K562 (cell line): ENCODE results near the gene SEC22C. TPM values are rescaled to one million over a fixed set of nuclear protein-coding genes. Genes with fewer than 3 reads are reported as not detected.

Experiments
- ATAC-seq: fragments of 200-7000 bp; cut with Tn5 transposase; 3 replicates; pipeline ENCODE4 v1.9.1; 2020; ENCODE audit warnings: moderate library complexity
- BruUV-seq: library from RNA; stranded (reverse); fragments of 400-500 nt; replicated peaks from 2 replicates; lab custom pipeline; 2021; lab: Mats Ljungman, UMichigan
- CTCF ChIA-PET: fragments of 300-600 bp; formaldehyde crosslinking; extraction: SDS; loops from one replicate; lab custom pipeline; 2021; ENCODE audit warnings: low intra/inter-chr PET ratio; lab: Yijun Ruan, JAX
- POLR2A ChIA-PET: fragments of 300-600, 350-650 bp; sonication (Branson Sonifier 250); formaldehyde crosslinking; extraction: SDS; loops from one replicate; lab custom pipeline; 2021; ENCODE audit warnings: antibody characterized with exemption, inconsistent platforms; lab: Yijun Ruan, JAX
- DNase-seq, 4 experiments: peaks; one replicate each; pipeline versions ENCODE4 v3.0.0 to v3.0.0-alpha.2; 2011 to 2018; ENCODE audit warnings: low spot score in 3 of 4, mixed read lengths in 3 of 4; ENCODE audit errors: extremely low read depth in 1 of 4
- FAIRE-seq: peaks from 2 replicates; lab custom pipeline; 2011; peaks lifted over from hg19 to GRCh38; lab: Jason Lieb, UNC
- H2AFZ ChIP-seq: 2 replicates; pipeline ENCODE4 v1.6.0; 2011; ENCODE audit warnings: low read depth, low read length, control low read depth, inconsistent platforms
- H3K27ac ChIP-seq: fragments of 200-600 bp; 3 replicates; pipeline ENCODE4 v1.8.0; 2011; ENCODE audit warnings: low read depth, mild to moderate bottlenecking, control low read depth, inconsistent platforms, low read length, moderate library complexity, mixed read lengths; ENCODE audit errors: extremely low read depth
- H3K27me3 ChIP-seq, 2 experiments: fragments of 300-600 bp in 1 of 2; 2 replicates in 1 of 2; 3 replicates in 1 of 2; pipeline versions ENCODE4 v1.6.0 to v1.8.0; 2011; ENCODE audit warnings: inconsistent platforms in 2 of 2, low read length in 2 of 2, mild to moderate bottlenecking in 1 of 2, mixed read lengths in 1 of 2, moderate library complexity in 1 of 2; ENCODE audit not compliant: control insufficient read depth in 2 of 2, insufficient read depth in 2 of 2
- H3K36me3 ChIP-seq: fragments of 300-600 bp; 3 replicates; pipeline ENCODE4 v1.8.0; 2011; ENCODE audit warnings: mild to moderate bottlenecking, low read length, inconsistent platforms; ENCODE audit not compliant: control insufficient read depth, insufficient read depth
- H3K4me1 ChIP-seq, 2 experiments: fragments of 200-600 bp in 1 of 2; replicated peaks in 1 of 2; 2 replicates in 1 of 2; 3 replicates in 1 of 2; pipeline versions ENCODE4 v1.5.1 to v1.8.0; 2011; ENCODE audit warnings: inconsistent platforms in 2 of 2, low read length in 2 of 2, mild to moderate bottlenecking in 1 of 2, mixed read lengths in 1 of 2, moderate library complexity in 1 of 2; ENCODE audit not compliant: control insufficient read depth in 2 of 2, insufficient read depth in 2 of 2
- H3K4me2 ChIP-seq: 2 replicates; pipeline ENCODE4 v1.6.1; 2011; ENCODE audit warnings: low read length, control low read depth, inconsistent platforms, mixed read lengths; ENCODE audit not compliant: insufficient read depth
- H3K4me3 ChIP-seq: fragments of 200-600 bp; sonication (generic), shearing (Covaris generic); 2 replicates; pipeline ENCODE4 v1.5.1; 2016; ENCODE audit warnings: control low read depth, inconsistent platforms
- H3K79me2 ChIP-seq: fragments of 200-600 bp; 3 replicates; pipeline ENCODE4 v1.8.0; 2011; ENCODE audit warnings: low read length, inconsistent platforms; ENCODE audit not compliant: control insufficient read depth, insufficient read depth
- H3K9ac ChIP-seq, 2 experiments: 2 replicates each; pipeline versions ENCODE4 v1.6.0 to v1.6.1; 2011; ENCODE audit warnings: low read depth in 2 of 2, low read length in 2 of 2, control low read depth in 1 of 2, inconsistent platforms in 1 of 2, mild to moderate bottlenecking in 1 of 2, mixed read lengths in 1 of 2; ENCODE audit not compliant: insufficient read depth in 1 of 2
- H3K9me1 ChIP-seq: one replicate; pipeline ENCODE4 v1.6.0; 2011; ENCODE audit warnings: inconsistent platforms, mild to moderate bottlenecking, low read length, moderate library complexity; ENCODE audit not compliant: control insufficient read depth, insufficient read depth
- H3K9me3 ChIP-seq: replicated peaks from 2 replicates; pipeline ENCODE4 v1.5.1; 2011; ENCODE audit warnings: low read depth, low read length, inconsistent platforms; ENCODE audit not compliant: control insufficient read depth, insufficient read depth
- H4K20me1 ChIP-seq: replicated peaks from 2 replicates; pipeline ENCODE4 v1.6.1; 2011; ENCODE audit warnings: low read length, inconsistent platforms, mixed read lengths; ENCODE audit not compliant: control insufficient read depth, insufficient read depth
- ELF1 ChIP-seq: fragments of 200-800 bp; sonication (Bioruptor generic); IDR thresholded peaks from 2 replicates; pipeline ENCODE4 v1.6.1; 2016; ENCODE audit warnings: missing genetic modification characterization, missing compliant biosample characterization
- FOSL1 ChIP-seq: fragments of 200-800 bp; sonication (Bioruptor generic); conservative IDR thresholded peaks from 2 replicates; pipeline ENCODE4 v1.6.1; 2016; ENCODE audit warnings: missing genetic modification characterization, missing compliant biosample characterization
- HNRNPLL ChIP-seq: fragments of 200-400 bp; formaldehyde crosslinking; IDR thresholded peaks from 2 replicates; pipeline ENCODE4 v1.6.1; 2017; ENCODE audit warnings: low read length, low read depth, mild to moderate bottlenecking; ENCODE audit not compliant: poor library complexity, severe bottlenecking
- POLR2AphosphoS2 ChIP-seq: IDR thresholded peaks from 2 replicates; pipeline ENCODE4 v1.6.1; 2012; ENCODE audit warnings: low read length, improper control_type of control experiment
- PYGO2 ChIP-seq: fragments of 450-650 bp; IDR thresholded peaks from 2 replicates; pipeline ENCODE4 v1.6.1; 2016; ENCODE audit warnings: mild to moderate bottlenecking, missing genetic modification characterization, moderate library complexity, missing compliant biosample characterization
- TEAD4 ChIP-seq, 2 experiments: sonication (generic) in 1 of 2; formaldehyde crosslinking in 1 of 2; IDR thresholded peaks; 2 replicates each; pipeline versions ENCODE4 v1.6.1 to v1.8.0; 2012 to 2022; ENCODE audit warnings: borderline replicate concordance in 1 of 2, inconsistent platforms in 1 of 2, low read length in 1 of 2, mild to moderate bottlenecking in 1 of 2, missing genetic modification reagents in 1 of 2
- ZMIZ1 ChIP-seq, 2 experiments: fragments of 150-350 bp in 1 of 2; IDR thresholded peaks; 2 replicates each; pipeline ENCODE4 v1.6.1; 2012 to 2016; ENCODE audit warnings: low read depth in 2 of 2, low read length in 2 of 2, mild to moderate bottlenecking in 1 of 2, moderate library complexity in 1 of 2
- ZNF12 ChIP-seq: sonication (generic); formaldehyde crosslinking; IDR thresholded peaks from 2 replicates; pipeline ENCODE4 v1.4.0; 2020; ENCODE audit warnings: mild to moderate bottlenecking, missing genetic modification reagents
- ZNF445 ChIP-seq: fragments of 250-450 bp; sonication (Bioruptor Pico); IDR thresholded peaks from 2 replicates; pipeline ENCODE4 v1.4.0; 2020; ENCODE audit warnings: low read depth, mild to moderate bottlenecking, moderate library complexity
- ZNF778 ChIP-seq: fragments of 450-650 bp; formaldehyde crosslinking; IDR thresholded peaks from 2 replicates; pipeline ENCODE4 v1.4.0; 2020; ENCODE audit warnings: mild to moderate bottlenecking, moderate library complexity
- ZNF830 ChIP-seq: fragments of 250-450 bp; sonication (Bioruptor Pico); IDR thresholded peaks from 2 replicates; pipeline ENCODE4 v1.5.0; 2021; ENCODE audit warnings: mild to moderate bottlenecking
- WGBS: fragments of 100-300 bp; shearing (Covaris generic); methylation state at CpG from one replicate; pipeline ENCODE4 v1.1.6; 2016; ENCODE audit warnings: low coverage, mixed read lengths; ENCODE audit not compliant: insufficient coverage; ENCODE audit errors: missing lambda C conversion rate; 5-methylcytosine and 5-hydroxymethylcytosine counted together
- in situ Hi-C: fragments of 300-500 bp; cut with MboI; formaldehyde crosslinking; loops from 4 replicates; pipeline ENCODE4 v1.15.0; 2018; ENCODE audit warnings: inconsistent platforms, mixed read lengths
- intact Hi-C: fragments of 100-400 bp; cut with micrococcal nuclease; formaldehyde crosslinking; loops from 2 replicates; pipeline ENCODE4 v1.14.2; 2022
- polyA plus RNA-seq, 8 experiments: library from polyadenylated mRNA; depleted of rRNA in 4 of 8; stranded (reverse) in 5 of 8; unstranded in 3 of 8; fragments of >200 nt; fragmentation: Nextera tagmentation in 2 of 8; fragmentation: Illumina TruSeq in 1 of 8; extraction: Ambion mirVana in 2 of 8; extraction: Trizol in 1 of 8; gene quantifications; 2 replicates each; pipeline versions ENCODE4 v1.2.1 to v1.2.3, GENCODE V29; 2011 to 2014; ENCODE audit warnings: inconsistent platforms in 1 of 8, missing spikeins in 1 of 8
- total RNA-seq, 7 experiments: library from RNA; depleted of rRNA in 6 of 7; stranded (reverse); fragments of >200 nt in 6 of 7; fragmentation: Illumina TruSeq in 2 of 7; extraction: Trizol in 2 of 7; gene quantifications; 2 replicates each; pipeline versions ENCODE4 v1.2.1 to v1.2.3, GENCODE V29; 2011 to 2021; ENCODE audit warnings: low replicate concordance in 1 of 7

SEC22C gene
- total and polyA plus RNA-seq, 9 of the 15 experiments (the other 6 are each of a cell fraction or from before 2014, with no cell fraction given): 35.6 to 68.4 (median 50.7) TPM

- ChIA-PET CTCF (no interaction called here), POLR2A (interaction anchor here (1.5 kb wide), 1 partner anchor 8 kb away, joined by 4 read pairs; no protein-coding TSS in a partner anchor)
- 28% methylated on average over 4 of the region's 4 CpGs for WGBS
- Histone ChIP-seq H2AFZ (no peak overlapping the region), H3K4me3 (no peak overlapping the region), H3K79me2 (no peaks in the 10 kb centered on the region), H3K9me1 (no peaks in the 10 kb centered on the region), H4K20me1 (peaks cover 21% of the 10 kb centered on the region), H3K4me1 (peaks cover 4 to 27% of the 10 kb centered on the region in 2 experiments; a peak in 4 of 5 replicates), H3K27ac (no peak overlapping the region), H3K36me3 (no peaks in the 10 kb centered on the region), H3K9ac (0 out of 4 replicates have a peak overlapping the region, but pooled peaks of 1 of the 2 experiments have one; percentile 23), H3K9me3 (no peaks in the 10 kb centered on the region), H3K4me2 (no peak overlapping the region), H3K27me3 (peaks cover 6 to 42% of the 10 kb centered on the region in 2 experiments; a peak in 4 of 5 replicates)
- DNase-seq (no peak), ATAC-seq (no peak), FAIRE-seq (no peak)
- no TSS peak for BruUV-seq
- intact Hi-C loops (no loop called here), in situ Hi-C loops (no loop called here)
- TF ChIP-seq ELF1 (tag) (no peak), FOSL1 (no peak), POLR2AphosphoS2 (no peak), PYGO2 (tag) (no peak), ZNF778 (no peak), TEAD4 (IDR thresholded peaks at IDR 0.05; ENCODE audit: low read length) (no peak), TEAD4 (CRISPR knock-in tag; IDR thresholded peaks at IDR 0.05; ENCODE audit: borderline replicate concordance) (no peak), ZNF830 (CRISPR knock-in tag) (no peak), ZNF12 (CRISPR knock-in tag) (no peak), HNRNPLL (no peak), ZNF445 (CRISPR knock-in tag) (no peak), ZMIZ1 (IDR thresholded peaks at IDR 0.05; ENCODE audit: low read depth in 2 of 2, low read length in 2 of 2) (no peak)
Measured at GRCh38 chr3:42505849-42506410, 75.8 kb downstream of the SEC22C start.
